ENCODE results near the gene CCDC91. TPM values are rescaled to one million over a fixed set of nuclear protein-coding genes. Genes with fewer than 3 reads are reported as not detected.
A peak's percentile ranks its signal among the peaks of the same experiment; 100 is the strongest.

The CCDC91 gene
- total RNA-seq, 1 donor from 2014 or later = 30.2 TPM

- no peak for TF ChIP-seq CTCF (IDR thresholded peaks at IDR 0.05)
- DNase-seq = no peak
- intact Hi-C loops (cut with DNase I) = no loop called here
- no peak overlapping the region for H3K27ac ChIP-seq
- no peak overlapping the region for H3K4me3 ChIP-seq
- H3K27me3 ChIP-seq (ENCODE audit: low read depth) = no peaks in the 10 kb centered on the region
- no peaks in the 10 kb centered on the region for H3K4me1 ChIP-seq
- H3K36me3 ChIP-seq = no peaks in the 10 kb centered on the region
- H3K9me3 ChIP-seq = no peaks in the 10 kb centered on the region
- no peak for ATAC-seq
Observed at GRCh38 chr12:28550757-28551704, 360.8 kb downstream of the CCDC91 start.

GRCh38 chr12:28552251-28552970, 362.2 kb downstream of the CCDC91 start:
- intact Hi-C loops (cut with DNase I) = no loop called here
- TF ChIP-seq CTCF (IDR thresholded peaks at IDR 0.05) = no peak
- no peak overlapping the region for H3K27ac ChIP-seq
- no peak overlapping the region for H3K4me3 ChIP-seq
- no peaks in the 10 kb centered on the region for H3K9me3 ChIP-seq
- H3K4me1 ChIP-seq = no peaks in the 10 kb centered on the region
- no peaks in the 10 kb centered on the region for H3K36me3 ChIP-seq
- ATAC-seq (no peak), DNase-seq (no peak)
- H3K27me3 ChIP-seq (ENCODE audit: low read depth) = no peaks in the 10 kb centered on the region

GRCh38 chr12:28555748-28556147, 365.5 kb downstream of the CCDC91 start:
- DNase-seq (no peak), ATAC-seq (peak; percentile 65 to 81)
- no peaks in the 10 kb centered on the region for H3K9me3 ChIP-seq
- no peak for TF ChIP-seq CTCF (IDR thresholded peaks at IDR 0.05)
- no peak overlapping the region for H3K4me3 ChIP-seq
- no peaks in the 10 kb centered on the region for H3K27me3 ChIP-seq (ENCODE audit: low read depth)
- intact Hi-C loops (cut with DNase I) = no loop called here
- no peaks in the 10 kb centered on the region for H3K4me1 ChIP-seq
- H3K27ac ChIP-seq = no peak overlapping the region
- no peaks in the 10 kb centered on the region for H3K36me3 ChIP-seq

GRCh38 chr12:28558250-28558649, 368.0 kb downstream of the CCDC91 start:
- ATAC-seq (no peak), DNase-seq (no peak)
- no peak overlapping the region for H3K4me3 ChIP-seq
- H3K27me3 ChIP-seq (ENCODE audit: low read depth) = no peaks in the 10 kb centered on the region
- no peak overlapping the region for H3K27ac ChIP-seq
- no peaks in the 10 kb centered on the region for H3K9me3 ChIP-seq
- H3K4me1 ChIP-seq = no peaks in the 10 kb centered on the region
- no peaks in the 10 kb centered on the region for H3K36me3 ChIP-seq
- TF ChIP-seq CTCF (IDR thresholded peaks at IDR 0.05) = no peak
- intact Hi-C loops (cut with DNase I) = no loop called here

GRCh38 chr12:28563286-28563685, 373.0 kb downstream of the CCDC91 start:
- no peak overlapping the region for H3K4me3 ChIP-seq
- no peak overlapping the region for H3K27ac ChIP-seq
- no peaks in the 10 kb centered on the region for H3K36me3 ChIP-seq

More at GRCh38 chr12:28563286-28563685, 373.0 kb downstream of the CCDC91 start:
- intact Hi-C loops (cut with DNase I) = no loop called here
- no peak for ATAC-seq
- no peaks in the 10 kb centered on the region for H3K9me3 ChIP-seq
- no peaks in the 10 kb centered on the region for H3K4me1 ChIP-seq
- no peaks in the 10 kb centered on the region for H3K27me3 ChIP-seq (ENCODE audit: low read depth)
- TF ChIP-seq CTCF (IDR thresholded peaks at IDR 0.05) = no peak
- no peak for DNase-seq
